CD4-positive, alpha-beta T cell treated with Interleukin-10 for 1 hour (primary cell): Measurements from ENCODE around the gene AGRN.
"Not testable (repeated sequence)": the region's sequence is repeated elsewhere in the genome, so short reads cannot be mapped to it uniquely, and the experiment has no call there.

Source experiments
- DNase-seq: peaks from one replicate; pipeline ENCODE4 v3.0.0-alpha.2; 2020

Gene AGRN

GRCh38 chr1:1068517-1069055 is 48.7 kb downstream of the AGRN start:
- peak; percentile 72 for DNase-seq

- DNase-seq, result peak; percentile 91
These were observed 49.3 kb downstream of the AGRN start for GRCh38 chr1:1069056-1069710.

- DNase-seq, result no peak
These were observed 50.1 kb downstream of the AGRN start for GRCh38 chr1:1069711-1070676.

- no peak for DNase-seq
These were observed 51.8 kb downstream of the AGRN start for GRCh38 chr1:1071486-1072298.

- no peak for DNase-seq
These were observed 52.5 kb downstream of the AGRN start for GRCh38 chr1:1072299-1072848.

- no peak for DNase-seq
These were observed 53.2 kb downstream of the AGRN start for GRCh38 chr1:1072849-1073742.

- DNase-seq, result no peak
These were observed 54.0 kb downstream of the AGRN start, which contains the start of gene RNF223 for GRCh38 chr1:1073743-1074587. Gene RNF223 (minus strand): TSS chr1:1074306. CDS start chr1:1072566, 1,740 bp downstream.

GRCh38 chr1:1074631-1075147 is 54.8 kb downstream of the AGRN start:
- no peak for DNase-seq

GRCh38 chr1:1075148-1075935 is 55.4 kb downstream of the AGRN start:
- no peak for DNase-seq

- not testable (repeated sequence) for DNase-seq
These were observed 57.5 kb downstream of the AGRN start for GRCh38 chr1:1077396-1077795.

- peak; percentile 29 for DNase-seq
These were observed 59.6 kb downstream of the AGRN start for GRCh38 chr1:1079408-1080121.

GRCh38 chr1:1080122-1080757 is 60.3 kb downstream of the AGRN start:
- no peak for DNase-seq

- no peak for DNase-seq
These were observed 61.0 kb downstream of the AGRN start for GRCh38 chr1:1080951-1081310.

GRCh38 chr1:1081311-1082238 is 61.7 kb downstream of the AGRN start:
- no peak for DNase-seq

GRCh38 chr1:1082239-1082775 is 62.4 kb downstream of the AGRN start:
- DNase-seq, result no peak

- no peak for DNase-seq
These were observed 63.0 kb downstream of the AGRN start for GRCh38 chr1:1082776-1083415.
